PC-3 (cell line): Measurements from ENCODE around the gene FAM43B. TPM values are rescaled to one million over a fixed set of nuclear protein-coding genes. Genes with fewer than 3 reads are reported as not detected.

Experiments
- ATAC-seq: fragments of 200-7000 bp; cut with Tn5 transposase; 2 replicates; pipeline ENCODE4 v1.9.1; 2020; ENCODE audit warnings: mild to moderate bottlenecking, moderate library complexity
- BruUV-seq: library from RNA; stranded (reverse); fragments of 400-500 nt; replicated peaks from 2 replicates; lab custom pipeline; 2021; lab: Mats Ljungman, UMichigan
- CTCF ChIA-PET: fragments of 300-600 bp; sonication (Branson Sonifier 250); formaldehyde crosslinking; loops from one replicate; lab custom pipeline; 2022; ENCODE audit warnings: antibody characterized with exemption; lab: Charles Lee
- POLR2A ChIA-PET: fragments of 300-600 bp; sonication (Branson Sonifier 250); formaldehyde crosslinking; loops from one replicate; lab custom pipeline; 2022; ENCODE audit warnings: antibody characterized with exemption; ENCODE audit not compliant: unreplicated experiment; lab: Charles Lee
- DNase-seq: peaks from one replicate; pipeline ENCODE4 v3.0.0-alpha.2; 2015
- H2AFZ ChIP-seq: fragments of 300-600 bp; sonication (generic); 2 replicates; pipeline ENCODE4 v1.6.0; 2016; ENCODE audit warnings: antibody characterized with exemption, low read length
- H3F3A ChIP-seq: fragments of 300-600 bp; sonication (generic); one replicate; pipeline ENCODE4 v1.6.0; 2017; ENCODE audit warnings: antibody characterized with exemption, low read length, control low read depth, mild to moderate bottlenecking; ENCODE audit not compliant: unreplicated experiment
- H3K27ac ChIP-seq: fragments of 300-600 bp; sonication (generic); 2 replicates; pipeline ENCODE4 v1.5.1; 2016; ENCODE audit warnings: mild to moderate bottlenecking, low read length
- H3K27me3 ChIP-seq: fragments of 300-600 bp; sonication (generic); 2 replicates; pipeline ENCODE4 v1.6.1; 2016; ENCODE audit warnings: low read length, mixed read lengths
- H3K36me3 ChIP-seq: fragments of 300-600 bp; sonication (generic); 2 replicates; pipeline ENCODE4 v1.6.1; 2016; ENCODE audit warnings: low read depth, mixed run types, low read length, mixed read lengths
- H3K4me1 ChIP-seq: fragments of 300-600 bp; sonication (generic); 2 replicates; pipeline ENCODE4 v1.5.1; 2016; ENCODE audit warnings: low read length; ENCODE audit not compliant: insufficient read depth
- H3K4me2 ChIP-seq: fragments of 300-600 bp; sonication (generic); 2 replicates; pipeline ENCODE4 v1.6.0; 2016; ENCODE audit warnings: low read length
- H3K4me3 ChIP-seq: fragments of 300-600 bp; sonication (generic); 2 replicates; pipeline ENCODE4 v1.5.1; 2016; ENCODE audit warnings: mild to moderate bottlenecking, low read length, mixed read lengths
- H3K79me2 ChIP-seq: fragments of 300-600 bp; sonication (generic); 2 replicates; pipeline ENCODE4 v1.6.1; 2017; ENCODE audit warnings: low read length, mixed read lengths
- H3K9ac ChIP-seq: fragments of 300-600 bp; sonication (generic); 2 replicates; pipeline ENCODE4 v1.6.0; 2016; ENCODE audit warnings: mild to moderate bottlenecking, low read length
- H3K9me2 ChIP-seq: fragments of 300-600 bp; sonication (generic); replicated peaks from 2 replicates; pipeline ENCODE4 v1.6.1; 2016; ENCODE audit warnings: mixed run types, low read length, mixed read lengths
- H3K9me3 ChIP-seq: fragments of 300-600 bp; sonication (generic); 2 replicates; pipeline ENCODE4 v1.6.1; 2016; ENCODE audit warnings: low read length, mixed read lengths
- H4K20me1 ChIP-seq: fragments of 300-600 bp; sonication (generic); 2 replicates; pipeline ENCODE4 v1.6.1; 2016; ENCODE audit warnings: low read length, mixed read lengths
- CTCF ChIP-seq: fragments of 300-600 bp; sonication (generic); conservative IDR thresholded peaks from 2 replicates; pipeline ENCODE4 v1.5.1; 2017; ENCODE audit warnings: antibody characterized with exemption, low read depth, mild to moderate bottlenecking, low read length
- EZH2 ChIP-seq: fragments of 300-600 bp; sonication (generic); IDR thresholded peaks from one replicate; pipeline ENCODE4 v1.6.1; 2017; ENCODE audit warnings: antibody characterized with exemption, mild to moderate bottlenecking, low read length; ENCODE audit not compliant: unreplicated experiment
- EZH2phosphoT487 ChIP-seq: fragments of 300-600 bp; sonication (generic); IDR thresholded peaks from 2 replicates; pipeline ENCODE4 v1.6.1; 2018; ENCODE audit warnings: mild to moderate bottlenecking, antibody characterized with exemption, low read length, borderline replicate concordance
- intact Hi-C: fragments of 100-400 bp; cut with micrococcal nuclease; formaldehyde crosslinking; loops from 2 replicates; pipeline ENCODE4 v1.9.0; 2023
- total RNA-seq: library from RNA; depleted of rRNA; stranded (reverse); fragments of >200 nt; gene quantifications from 2 replicates; pipeline ENCODE4 v1.2.3, GENCODE V29; 2014

Gene FAM43B
- total RNA-seq, 1 experiment from 2014 or later, result 0.11 TPM

GRCh38 chr1:20521960-20522861, 30.2 kb upstream of the FAM43B start:
- ChIA-PET CTCF (no interaction called here), POLR2A (no interaction called here)
- ATAC-seq (peak; percentile 70), DNase-seq (peak; percentile 96)
- no peaks in the 10 kb centered on the region for H3K4me1 ChIP-seq
- H3K79me2 ChIP-seq, result no peaks in the 10 kb centered on the region
- peak; percentile 95 for TF ChIP-seq CTCF
- TF ChIP-seq EZH2, result no peak
- H3K36me3 ChIP-seq, result no peaks in the 10 kb centered on the region
- H3F3A ChIP-seq, result no peaks in the 10 kb centered on the region
- H2AFZ ChIP-seq, result peak overlapping the region; percentile 65
- intact Hi-C loops, result loop anchor here (1.0 to 5.0 kb wide), 3 partner anchors 65 to 118 kb away; partner anchors contain the start of genes CDA and PINK1
- H3K9ac ChIP-seq, result no peak overlapping the region
- H3K27me3 ChIP-seq, result no peaks in the 10 kb centered on the region
- no peaks in the 10 kb centered on the region for H4K20me1 ChIP-seq
- no peaks in the 10 kb centered on the region for H3K9me3 ChIP-seq
- H3K4me2 ChIP-seq, result peak overlapping the region; percentile 62; the same call in 1 of the 2 replicates
- no peaks in the 10 kb centered on the region for H3K9me2 ChIP-seq
- H3K27ac ChIP-seq, result no peak overlapping the region
- H3K4me3 ChIP-seq, result no peak overlapping the region
- no TSS peak for BruUV-seq

GRCh38 chr1:20526267-20526666, 26.1 kb upstream of the FAM43B start:
- H3K9ac ChIP-seq, result no peak overlapping the region
- H3K9me3 ChIP-seq, result no peaks in the 10 kb centered on the region
- no peak overlapping the region for H3K4me3 ChIP-seq
- DNase-seq, result no peak
- H3K79me2 ChIP-seq, result no peaks in the 10 kb centered on the region
- ChIA-PET POLR2A (no interaction called here), CTCF (no interaction called here)
- H3K27ac ChIP-seq, result no peak overlapping the region
- no peaks in the 10 kb centered on the region for H3F3A ChIP-seq
- peaks cover 3% of the 10 kb centered on the region; the same call in 1 of the 2 replicates for H3K27me3 ChIP-seq
- intact Hi-C loops, result no loop called here
- TF ChIP-seq CTCF (no peak), EZH2 (no peak), EZH2phosphoT487 (no peak)
- no peaks in the 10 kb centered on the region for H3K4me1 ChIP-seq
- H3K9me2 ChIP-seq, result no peaks in the 10 kb centered on the region
- no peaks in the 10 kb centered on the region for H3K36me3 ChIP-seq
- ATAC-seq, result no peak
- H3K4me2 ChIP-seq, result no peak overlapping the region
- no peak overlapping the region for H2AFZ ChIP-seq
- H4K20me1 ChIP-seq, result no peaks in the 10 kb centered on the region
- BruUV-seq, result no TSS peak

- ChIA-PET POLR2A (no interaction called here), CTCF (no interaction called here)
- ATAC-seq (no peak), DNase-seq (no peak)
- Histone ChIP-seq H3K9ac (no peak overlapping the region), H3K4me3 (no peak overlapping the region), H4K20me1 (no peaks in the 10 kb centered on the region), H3K9me2 (no peaks in the 10 kb centered on the region), H3K4me1 (no peaks in the 10 kb centered on the region), H3K79me2 (no peaks in the 10 kb centered on the region), H3F3A (no peaks in the 10 kb centered on the region), H2AFZ (no peak overlapping the region), H3K27me3 (peaks cover 3% of the 10 kb centered on the region; the same call in 1 of the 2 replicates), H3K27ac (no peak overlapping the region), H3K9me3 (no peaks in the 10 kb centered on the region), H3K4me2 (no peak overlapping the region), H3K36me3 (no peaks in the 10 kb centered on the region)
- intact Hi-C loops, result no loop called here
- BruUV-seq, result no TSS peak
- TF ChIP-seq EZH2, result no peak
- TF ChIP-seq CTCF, result no peak
- TF ChIP-seq EZH2phosphoT487, result no peak
Observed at GRCh38 chr1:20528221-20528620, 24.2 kb upstream of the FAM43B start.
